8988T (cell line): ENCODE results near the gene RPS14.

Experiments used
- DNase-seq: peaks from one replicate; pipeline ENCODE4 v3.0.0; 2011

Gene RPS14

DNA sequence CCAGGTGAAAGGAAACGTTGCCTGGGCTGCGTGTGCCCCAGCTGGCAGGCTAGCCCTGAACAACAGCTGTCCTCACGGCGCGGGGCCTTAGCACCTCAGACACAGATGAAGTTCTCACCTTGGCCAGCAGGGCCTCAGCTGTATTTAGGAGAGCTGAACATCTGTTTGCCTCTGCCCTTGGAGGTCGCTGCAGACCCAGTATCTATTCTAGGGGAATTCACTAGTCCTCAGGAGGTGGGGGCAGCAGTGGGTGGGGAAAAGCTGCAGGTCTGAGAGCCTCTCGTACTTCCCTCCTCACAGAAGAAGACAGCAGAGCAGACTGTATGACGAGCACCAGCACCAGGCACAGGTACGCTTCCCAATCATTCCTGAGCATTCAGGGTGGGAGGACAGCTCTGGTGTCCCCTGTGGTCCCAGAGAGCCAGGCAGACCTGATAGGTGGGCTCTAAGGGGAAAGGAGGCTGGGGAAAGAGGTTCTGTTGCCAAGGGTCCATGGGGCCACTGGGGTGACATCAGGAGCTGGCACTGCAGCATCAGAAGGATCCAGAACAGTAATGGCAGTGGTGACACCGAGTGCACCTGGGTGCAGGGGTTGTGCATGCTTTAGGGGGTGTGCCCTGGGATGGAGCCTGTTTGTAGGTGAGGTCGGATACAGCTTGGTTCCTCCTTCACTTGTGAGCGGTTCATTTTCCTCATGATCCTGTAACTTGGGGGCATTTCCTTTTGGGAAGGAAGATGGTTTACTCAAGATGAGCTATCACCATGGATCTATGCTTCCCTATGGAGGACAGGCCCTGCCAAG is 50.6 kb downstream of the RPS14 start:
- DNase-seq, result no peak

DNA sequence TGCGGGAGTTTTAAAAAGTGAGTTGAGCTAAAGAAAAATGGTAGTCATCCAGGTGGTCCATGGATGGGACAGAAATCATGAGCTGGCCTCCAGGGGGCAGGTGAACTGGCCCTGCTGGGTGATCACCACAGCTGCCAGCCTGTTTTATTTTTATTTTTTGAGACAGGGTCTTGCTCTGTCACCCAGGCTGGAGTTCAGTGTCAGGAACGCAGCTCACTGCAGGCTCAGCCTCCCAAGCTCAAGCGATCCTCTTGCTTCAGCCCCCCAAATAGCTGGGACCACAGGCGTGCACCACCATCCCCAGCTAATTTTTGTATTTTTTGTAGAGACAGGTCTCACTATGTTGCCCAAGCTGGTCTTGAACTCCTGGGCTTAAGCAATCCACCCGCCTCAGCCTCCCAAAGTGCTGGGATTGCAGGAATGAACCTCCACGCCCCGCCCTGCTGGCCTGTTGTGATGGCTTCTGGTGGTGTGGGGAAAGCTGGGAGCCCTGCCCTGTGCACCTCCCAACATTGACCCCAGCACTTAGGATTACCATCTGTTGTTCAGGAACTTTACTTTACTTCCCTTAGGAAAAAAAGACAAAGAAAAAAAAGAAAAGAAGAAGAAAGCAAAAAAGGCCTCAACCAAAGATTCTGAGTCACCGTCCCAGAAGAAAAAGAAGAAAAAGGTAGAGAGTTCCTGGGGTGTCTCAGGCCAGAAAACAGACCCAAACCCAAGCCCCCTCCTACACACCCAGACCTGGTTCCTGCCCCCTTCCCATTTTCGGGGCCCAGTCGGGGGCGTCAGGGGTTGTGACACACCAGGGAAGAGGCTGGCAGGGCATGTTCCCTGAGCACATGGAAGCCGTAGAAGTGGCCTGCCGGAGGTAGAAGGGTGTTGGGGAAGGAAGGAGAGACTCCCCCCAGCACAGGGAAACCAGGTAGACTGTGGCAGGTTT is 51.5 kb downstream of the RPS14 start:
- no peak for DNase-seq

DNA sequence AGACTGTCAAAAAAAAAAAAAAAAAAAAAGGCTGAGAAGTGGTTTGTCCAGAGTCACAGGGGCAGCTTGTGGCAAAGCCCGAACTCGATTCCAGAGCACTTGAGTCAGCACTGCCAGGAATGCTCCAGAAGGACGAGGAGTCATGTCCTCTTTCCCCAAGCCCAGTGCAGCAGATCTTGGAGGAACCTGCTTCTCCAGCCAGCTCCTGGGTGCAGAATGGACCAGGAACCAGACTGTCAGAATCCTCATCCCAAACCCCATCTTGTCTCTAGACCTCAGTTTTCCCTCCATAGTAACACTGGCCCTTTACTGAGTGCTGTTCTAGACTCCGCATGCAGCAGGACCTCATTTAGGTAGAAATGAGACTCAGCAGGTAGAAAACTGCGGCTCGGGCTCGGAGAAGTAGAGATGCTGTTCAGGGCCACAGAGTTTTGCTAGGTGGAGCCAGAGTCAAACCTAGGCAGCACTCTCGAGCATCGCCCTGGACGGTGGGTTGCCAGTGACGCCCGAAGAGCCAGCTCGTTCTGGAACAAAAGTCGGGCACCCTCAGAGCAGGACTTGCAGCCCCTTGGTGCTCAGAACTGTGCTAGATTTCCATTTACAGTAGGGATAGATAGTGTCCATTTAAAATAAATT is 52.3 kb downstream of the RPS14 start:
- DNase-seq, result no peak

DNA sequence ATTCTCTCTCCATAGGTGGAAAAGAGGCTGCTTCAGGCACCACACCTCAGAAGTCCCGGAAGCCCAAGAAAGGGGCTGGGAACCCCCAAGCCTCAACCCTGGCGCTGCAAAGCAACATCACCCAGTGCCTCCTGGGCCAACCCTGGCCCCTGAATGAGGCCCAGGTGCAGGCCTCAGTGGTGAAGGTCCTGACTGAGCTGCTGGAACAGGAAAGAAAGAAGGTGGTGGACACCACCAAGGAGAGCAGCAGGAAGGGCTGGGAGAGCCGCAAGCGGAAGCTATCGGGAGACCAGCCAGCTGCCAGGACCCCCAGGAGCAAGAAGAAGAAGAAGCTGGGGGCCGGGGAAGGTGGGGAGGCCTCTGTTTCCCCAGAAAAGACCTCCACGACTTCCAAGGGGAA is 53.3 kb downstream of the RPS14 start:
- no peak for DNase-seq

DNA sequence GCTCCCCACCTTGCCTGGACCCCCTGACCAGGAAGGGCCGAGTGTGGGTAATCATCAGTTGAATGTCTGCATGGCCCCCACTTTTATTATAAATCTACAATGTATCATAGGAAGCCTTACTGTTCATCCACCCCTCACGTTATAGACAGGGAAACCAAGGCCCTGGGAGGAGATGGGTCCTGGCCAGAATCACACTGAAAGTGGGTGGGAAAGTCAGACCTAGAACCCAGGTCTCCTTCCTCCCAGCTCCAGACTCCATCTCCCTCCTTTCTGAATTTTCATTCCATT is 53.9 kb downstream of the RPS14 start:
- no peak for DNase-seq

DNA sequence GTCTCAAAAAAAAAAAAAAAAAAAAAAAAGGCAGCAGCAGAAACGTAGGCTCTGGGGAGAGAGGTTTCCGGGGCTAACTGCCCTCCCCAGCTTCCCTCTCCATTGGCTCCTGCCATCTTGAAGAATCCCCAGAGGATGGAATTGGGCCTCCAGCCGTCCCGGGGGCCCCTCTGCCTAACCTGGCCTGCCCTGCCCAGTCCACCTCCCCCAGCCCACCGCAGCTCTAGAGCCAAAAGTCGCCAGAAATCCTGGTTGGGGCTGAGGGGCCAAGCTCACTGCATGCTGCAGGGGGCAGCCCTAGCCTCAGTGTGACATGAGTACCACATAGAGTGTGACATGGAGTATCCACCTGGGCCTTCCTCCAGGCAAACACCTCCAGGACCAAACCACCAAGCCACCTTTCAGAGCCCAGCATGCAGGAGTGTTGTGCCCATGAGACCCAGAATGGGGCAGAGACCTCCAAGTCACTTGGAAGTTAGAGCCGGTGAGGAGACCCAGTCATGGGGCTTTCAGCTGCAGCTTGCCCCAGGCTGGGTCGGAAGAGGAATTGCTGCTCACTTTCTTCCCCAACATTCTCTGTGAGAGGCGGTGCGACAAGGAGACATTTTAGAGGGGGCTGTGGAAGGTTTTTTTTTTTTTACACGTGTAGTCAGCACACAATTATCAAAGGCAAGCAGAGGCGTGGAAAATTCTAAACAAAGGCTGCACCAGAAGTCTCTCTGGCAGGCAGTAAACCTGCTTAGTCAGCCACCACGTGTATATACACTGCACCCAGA is 54.4 kb downstream of the RPS14 start:
- DNase-seq, result no peak

DNA sequence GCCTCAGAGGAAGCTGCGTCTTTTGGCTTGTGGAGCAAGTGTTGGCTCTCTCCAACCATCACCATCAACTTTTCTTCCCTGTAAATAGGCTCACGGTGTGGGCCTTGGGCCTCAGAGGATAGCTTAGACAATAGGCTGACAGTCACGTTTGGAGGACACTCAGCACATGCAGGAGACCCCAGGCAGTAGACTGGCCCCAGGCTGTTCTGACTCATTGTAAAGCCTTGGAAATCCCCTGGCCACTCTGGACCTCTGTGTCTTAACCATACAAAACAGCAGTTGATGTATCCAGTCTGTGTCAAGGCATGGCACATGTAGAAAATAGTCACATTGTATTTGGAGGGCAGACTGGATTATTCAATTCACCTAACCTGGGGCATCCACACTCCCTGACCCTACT is 55.4 kb downstream of the RPS14 start:
- no peak for DNase-seq

DNA sequence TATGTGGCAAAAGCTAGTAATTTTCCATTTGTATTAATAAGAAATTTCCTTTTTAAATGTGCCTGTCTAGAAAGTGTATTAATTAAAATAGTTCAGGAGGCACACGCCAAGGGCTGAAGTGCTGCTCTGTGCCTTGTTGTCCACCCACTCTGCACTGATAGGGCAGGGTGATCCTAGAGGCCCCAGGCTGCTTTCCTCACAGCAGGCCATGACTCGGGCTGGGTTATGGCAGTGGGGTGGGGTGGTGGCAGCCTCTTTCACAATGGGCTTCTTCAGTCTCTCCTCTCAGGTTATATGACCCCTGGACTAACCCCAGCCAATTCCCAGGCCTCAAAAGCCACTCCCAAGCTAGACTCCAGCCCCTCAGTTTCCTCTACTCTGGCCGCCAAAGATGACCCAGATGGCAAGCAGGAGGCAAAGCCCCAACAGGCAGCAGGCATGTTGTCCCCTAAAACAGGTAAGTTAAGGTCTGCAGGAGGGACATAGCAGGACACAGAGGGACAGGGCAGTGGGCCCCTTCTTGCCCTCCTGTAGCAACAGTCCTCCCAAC is 56.4 kb downstream of the RPS14 start:
- DNase-seq, result no peak

DNA sequence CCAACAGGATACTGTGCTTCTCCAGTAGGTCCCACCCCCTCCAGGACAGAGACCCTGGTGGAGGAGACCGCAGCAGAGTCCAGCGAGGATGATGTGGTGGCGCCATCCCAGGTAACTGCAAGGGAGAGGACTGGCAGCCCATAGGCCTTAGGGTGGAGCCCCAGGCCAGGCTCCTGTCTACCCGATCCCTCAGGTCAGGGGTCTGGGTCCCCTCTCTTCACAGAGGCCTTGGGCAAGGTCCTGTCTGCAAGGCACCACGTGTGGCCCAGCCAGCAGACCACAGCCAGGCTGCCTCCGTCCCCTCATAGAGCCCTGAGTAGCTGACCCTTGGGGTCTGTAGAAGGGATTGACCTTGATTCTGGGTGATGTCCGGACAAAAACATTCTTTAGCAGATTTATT is 56.9 kb downstream of the RPS14 start:
- no peak for DNase-seq
